ENCODE data around the gene RBP7.

GRCh38 chr1:10051656-10052055 lies 54.6 kb downstream of the RBP7 start:
- TF ChIP-seq, protein P1, sequence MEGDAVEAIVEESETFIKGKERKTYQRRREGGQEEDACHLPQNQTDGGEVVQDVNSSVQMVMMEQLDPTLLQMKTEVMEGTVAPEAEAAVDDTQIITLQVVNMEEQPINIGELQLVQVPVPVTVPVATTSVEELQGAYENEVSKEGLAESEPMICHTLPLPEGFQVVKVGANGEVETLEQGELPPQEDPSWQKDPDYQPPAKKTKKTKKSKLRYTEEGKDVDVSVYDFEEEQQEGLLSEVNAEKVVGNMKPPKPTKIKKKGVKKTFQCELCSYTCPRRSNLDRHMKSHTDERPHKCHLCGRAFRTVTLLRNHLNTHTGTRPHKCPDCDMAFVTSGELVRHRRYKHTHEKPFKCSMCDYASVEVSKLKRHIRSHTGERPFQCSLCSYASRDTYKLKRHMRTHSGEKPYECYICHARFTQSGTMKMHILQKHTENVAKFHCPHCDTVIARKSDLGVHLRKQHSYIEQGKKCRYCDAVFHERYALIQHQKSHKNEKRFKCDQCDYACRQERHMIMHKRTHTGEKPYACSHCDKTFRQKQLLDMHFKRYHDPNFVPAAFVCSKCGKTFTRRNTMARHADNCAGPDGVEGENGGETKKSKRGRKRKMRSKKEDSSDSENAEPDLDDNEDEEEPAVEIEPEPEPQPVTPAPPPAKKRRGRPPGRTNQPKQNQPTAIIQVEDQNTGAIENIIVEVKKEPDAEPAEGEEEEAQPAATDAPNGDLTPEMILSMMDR (optimal IDR thresholded peaks at IDR 0.05 in 1 of 3, IDR thresholded peaks at IDR 0.05 in 1 of 3, conservative IDR thresholded peaks at IDR 0.05 in 1 of 3; ENCODE audit: extremely low read depth in 1 of 3, insufficient read depth in 2 of 3, low read length in 3 of 3) = no peak
- TF ChIP-seq EZH2 (IDR thresholded peaks at IDR 0.05; ENCODE audit: low read length) = no peak
